GM12872 (cell line): Measurements from ENCODE around the gene TMEM39B.

Experiments
- TF ChIP-seq, protein P1 (sequence below): IDR thresholded peaks from 3 replicates; pipeline ENCODE4 v1.5.1; 2011; ENCODE audit warnings: low read depth, mild to moderate bottlenecking, low read length, moderate library complexity; ENCODE audit not compliant: insufficient read depth

Gene TMEM39B

GRCh38 chr1:32107742-32108661, 35.3 kb downstream of the TMEM39B start, which contains the start of gene KPNA6:
Gene KPNA6 (plus strand): TSS chr1:32108056. CDS start chr1:32108131, 75 bp downstream.
- TF ChIP-seq, protein P1, sequence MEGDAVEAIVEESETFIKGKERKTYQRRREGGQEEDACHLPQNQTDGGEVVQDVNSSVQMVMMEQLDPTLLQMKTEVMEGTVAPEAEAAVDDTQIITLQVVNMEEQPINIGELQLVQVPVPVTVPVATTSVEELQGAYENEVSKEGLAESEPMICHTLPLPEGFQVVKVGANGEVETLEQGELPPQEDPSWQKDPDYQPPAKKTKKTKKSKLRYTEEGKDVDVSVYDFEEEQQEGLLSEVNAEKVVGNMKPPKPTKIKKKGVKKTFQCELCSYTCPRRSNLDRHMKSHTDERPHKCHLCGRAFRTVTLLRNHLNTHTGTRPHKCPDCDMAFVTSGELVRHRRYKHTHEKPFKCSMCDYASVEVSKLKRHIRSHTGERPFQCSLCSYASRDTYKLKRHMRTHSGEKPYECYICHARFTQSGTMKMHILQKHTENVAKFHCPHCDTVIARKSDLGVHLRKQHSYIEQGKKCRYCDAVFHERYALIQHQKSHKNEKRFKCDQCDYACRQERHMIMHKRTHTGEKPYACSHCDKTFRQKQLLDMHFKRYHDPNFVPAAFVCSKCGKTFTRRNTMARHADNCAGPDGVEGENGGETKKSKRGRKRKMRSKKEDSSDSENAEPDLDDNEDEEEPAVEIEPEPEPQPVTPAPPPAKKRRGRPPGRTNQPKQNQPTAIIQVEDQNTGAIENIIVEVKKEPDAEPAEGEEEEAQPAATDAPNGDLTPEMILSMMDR, result no peak

DNA sequence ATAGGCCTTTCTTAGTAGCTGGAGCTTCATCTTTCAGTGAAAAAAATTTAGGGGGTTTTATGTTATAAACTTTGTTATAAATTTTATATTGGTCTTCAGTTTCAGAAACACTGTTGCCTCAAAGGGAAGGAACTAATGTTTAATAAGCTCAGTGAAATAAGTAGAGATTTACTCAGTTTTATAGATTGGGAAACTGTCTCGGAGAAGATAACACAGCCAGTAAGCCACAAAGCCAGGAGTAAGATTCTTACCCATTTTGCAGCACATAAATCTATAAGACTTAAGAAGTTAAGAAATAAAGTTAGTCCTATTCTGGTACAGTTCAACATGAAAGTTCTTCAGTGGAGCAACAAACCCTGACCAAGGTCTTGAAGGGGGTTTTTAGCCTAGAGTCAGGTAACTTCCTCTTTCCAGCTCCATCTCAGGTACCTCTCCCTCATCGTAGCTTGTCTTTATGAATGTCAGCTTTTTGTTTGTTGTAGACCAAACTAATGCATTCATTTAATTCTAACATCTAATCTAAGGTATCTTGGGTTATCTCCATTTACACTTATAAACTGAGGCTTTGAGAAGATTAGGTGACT, 38.4 kb downstream of the TMEM39B start:
- TF ChIP-seq, protein P1, result no peak

DNA sequence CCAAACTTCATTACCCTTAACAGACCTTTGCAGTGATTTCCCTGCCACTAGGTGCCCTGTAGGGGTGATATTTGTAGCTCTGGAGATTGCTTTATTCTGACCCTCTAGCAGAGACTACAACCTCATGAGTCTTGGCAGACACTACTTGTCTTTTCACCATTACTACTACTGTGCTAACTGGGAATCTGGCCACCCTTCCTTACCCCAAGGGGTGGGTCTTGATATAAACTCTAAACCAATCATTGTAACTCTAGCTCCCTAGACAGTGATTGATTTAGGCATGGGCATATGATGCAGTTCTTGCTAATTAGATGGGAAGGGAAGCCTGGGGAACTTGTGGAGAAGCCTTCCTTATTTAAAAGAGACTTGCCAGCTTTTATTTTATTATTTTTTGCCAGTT, 39.0 kb downstream of the TMEM39B start:
- TF ChIP-seq, protein P1, result no peak

- TF ChIP-seq, protein P1, result no peak
Measured at GRCh38 chr1:32112806-32113375, 40.2 kb downstream of the TMEM39B start.

- TF ChIP-seq, protein P1, result no peak
Measured at GRCh38 chr1:32114420-32114819, 41.7 kb downstream of the TMEM39B start.

- TF ChIP-seq, protein P1, result no peak
Measured at GRCh38 chr1:32115496-32115895, 42.8 kb downstream of the TMEM39B start.

DNA sequence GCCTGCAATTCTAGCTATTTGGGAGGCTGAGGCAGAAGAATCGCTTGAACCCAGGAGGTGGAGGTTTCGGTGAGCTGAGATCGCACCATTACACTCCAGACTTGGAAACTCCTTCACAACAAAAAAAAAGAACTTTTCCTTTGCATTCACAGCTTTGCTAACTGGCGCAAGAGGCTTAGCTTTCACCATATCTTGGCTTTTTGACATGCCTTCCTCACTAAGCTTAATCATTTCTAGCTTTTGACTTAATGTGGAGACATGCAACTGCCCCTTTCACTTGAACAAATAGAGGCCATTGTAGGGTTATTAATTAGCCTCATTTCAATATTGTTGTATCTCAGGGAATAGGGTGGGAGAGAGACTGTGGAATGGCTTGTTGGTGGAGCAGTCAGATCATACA, 43.8 kb downstream of the TMEM39B start:
- TF ChIP-seq, protein P1, result no peak
